Measurements from ENCODE around the gene CHRNA5.

The CHRNA5 gene

DNA sequence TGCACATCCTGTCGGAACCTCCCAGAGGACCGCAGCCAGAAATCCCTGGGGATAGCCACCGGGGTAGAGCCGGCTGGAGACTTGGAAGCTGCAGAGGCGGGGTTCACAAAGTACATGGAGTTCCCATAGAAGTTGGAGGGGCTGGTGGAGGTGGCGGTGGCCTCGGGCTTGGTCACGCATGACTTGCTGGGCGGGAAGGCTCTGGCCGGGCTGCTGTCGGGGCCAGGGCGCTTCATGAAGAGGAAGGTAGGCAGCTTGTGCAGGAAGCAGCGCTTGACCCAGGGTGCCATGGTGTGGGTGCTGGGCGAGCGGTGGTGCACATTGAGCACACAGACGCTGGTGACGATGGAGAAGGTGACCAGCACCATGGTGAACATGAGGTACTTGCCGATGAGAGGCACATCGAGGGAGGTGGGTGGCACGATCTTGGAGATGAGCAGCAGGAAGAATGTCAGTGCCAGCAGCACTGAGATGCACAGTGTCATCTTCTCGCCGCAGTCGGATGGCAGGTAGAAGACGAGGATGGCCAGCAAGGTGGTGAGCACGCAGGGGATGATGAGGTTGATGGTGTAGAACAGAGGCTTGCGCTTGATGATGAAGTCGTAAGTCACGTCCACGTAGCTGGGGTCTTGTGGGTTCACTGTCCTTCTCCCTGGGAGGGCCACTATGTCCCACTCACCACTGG, 63.9 kb downstream of the CHRNA5 start:
- TF ChIP-seq, protein P1, sequence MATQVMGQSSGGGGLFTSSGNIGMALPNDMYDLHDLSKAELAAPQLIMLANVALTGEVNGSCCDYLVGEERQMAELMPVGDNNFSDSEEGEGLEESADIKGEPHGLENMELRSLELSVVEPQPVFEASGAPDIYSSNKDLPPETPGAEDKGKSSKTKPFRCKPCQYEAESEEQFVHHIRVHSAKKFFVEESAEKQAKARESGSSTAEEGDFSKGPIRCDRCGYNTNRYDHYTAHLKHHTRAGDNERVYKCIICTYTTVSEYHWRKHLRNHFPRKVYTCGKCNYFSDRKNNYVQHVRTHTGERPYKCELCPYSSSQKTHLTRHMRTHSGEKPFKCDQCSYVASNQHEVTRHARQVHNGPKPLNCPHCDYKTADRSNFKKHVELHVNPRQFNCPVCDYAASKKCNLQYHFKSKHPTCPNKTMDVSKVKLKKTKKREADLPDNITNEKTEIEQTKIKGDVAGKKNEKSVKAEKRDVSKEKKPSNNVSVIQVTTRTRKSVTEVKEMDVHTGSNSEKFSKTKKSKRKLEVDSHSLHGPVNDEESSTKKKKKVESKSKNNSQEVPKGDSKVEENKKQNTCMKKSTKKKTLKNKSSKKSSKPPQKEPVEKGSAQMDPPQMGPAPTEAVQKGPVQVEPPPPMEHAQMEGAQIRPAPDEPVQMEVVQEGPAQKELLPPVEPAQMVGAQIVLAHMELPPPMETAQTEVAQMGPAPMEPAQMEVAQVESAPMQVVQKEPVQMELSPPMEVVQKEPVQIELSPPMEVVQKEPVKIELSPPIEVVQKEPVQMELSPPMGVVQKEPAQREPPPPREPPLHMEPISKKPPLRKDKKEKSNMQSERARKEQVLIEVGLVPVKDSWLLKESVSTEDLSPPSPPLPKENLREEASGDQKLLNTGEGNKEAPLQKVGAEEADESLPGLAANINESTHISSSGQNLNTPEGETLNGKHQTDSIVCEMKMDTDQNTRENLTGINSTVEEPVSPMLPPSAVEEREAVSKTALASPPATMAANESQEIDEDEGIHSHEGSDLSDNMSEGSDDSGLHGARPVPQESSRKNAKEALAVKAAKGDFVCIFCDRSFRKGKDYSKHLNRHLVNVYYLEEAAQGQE (IDR thresholded peaks at IDR 0.05; ENCODE audit: insufficient replicate concordance, low read depth) = no peak
- TF ChIP-seq SPI1 (IDR thresholded peaks at IDR 0.05; ENCODE audit: borderline replicate concordance, low read depth) (no peak), POLR2AphosphoS5 (IDR thresholded peaks at IDR 0.05; ENCODE audit: low read depth) (no peak), GABPA (IDR thresholded peaks at IDR 0.05; ENCODE audit: low read depth) (no peak)
- TF ChIP-seq, protein P2, sequence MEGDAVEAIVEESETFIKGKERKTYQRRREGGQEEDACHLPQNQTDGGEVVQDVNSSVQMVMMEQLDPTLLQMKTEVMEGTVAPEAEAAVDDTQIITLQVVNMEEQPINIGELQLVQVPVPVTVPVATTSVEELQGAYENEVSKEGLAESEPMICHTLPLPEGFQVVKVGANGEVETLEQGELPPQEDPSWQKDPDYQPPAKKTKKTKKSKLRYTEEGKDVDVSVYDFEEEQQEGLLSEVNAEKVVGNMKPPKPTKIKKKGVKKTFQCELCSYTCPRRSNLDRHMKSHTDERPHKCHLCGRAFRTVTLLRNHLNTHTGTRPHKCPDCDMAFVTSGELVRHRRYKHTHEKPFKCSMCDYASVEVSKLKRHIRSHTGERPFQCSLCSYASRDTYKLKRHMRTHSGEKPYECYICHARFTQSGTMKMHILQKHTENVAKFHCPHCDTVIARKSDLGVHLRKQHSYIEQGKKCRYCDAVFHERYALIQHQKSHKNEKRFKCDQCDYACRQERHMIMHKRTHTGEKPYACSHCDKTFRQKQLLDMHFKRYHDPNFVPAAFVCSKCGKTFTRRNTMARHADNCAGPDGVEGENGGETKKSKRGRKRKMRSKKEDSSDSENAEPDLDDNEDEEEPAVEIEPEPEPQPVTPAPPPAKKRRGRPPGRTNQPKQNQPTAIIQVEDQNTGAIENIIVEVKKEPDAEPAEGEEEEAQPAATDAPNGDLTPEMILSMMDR (IDR thresholded peaks at IDR 0.05; ENCODE audit: insufficient read depth, low read length) = no peak
- H3K27ac ChIP-seq (replicated peaks) = no peak overlapping the region
- H3K4me3 ChIP-seq (replicated peaks; ENCODE audit: insufficient read depth, low read length) = no peak overlapping the region
- DNase-seq (ENCODE audit: low read depth in 1 of 2, low spot score in 1 of 2) = no peak
- H3K27me3 ChIP-seq (ENCODE audit: insufficient read depth, poor library complexity, severe bottlenecking) = peaks cover 2% of the 10 kb centered on the region

DNA sequence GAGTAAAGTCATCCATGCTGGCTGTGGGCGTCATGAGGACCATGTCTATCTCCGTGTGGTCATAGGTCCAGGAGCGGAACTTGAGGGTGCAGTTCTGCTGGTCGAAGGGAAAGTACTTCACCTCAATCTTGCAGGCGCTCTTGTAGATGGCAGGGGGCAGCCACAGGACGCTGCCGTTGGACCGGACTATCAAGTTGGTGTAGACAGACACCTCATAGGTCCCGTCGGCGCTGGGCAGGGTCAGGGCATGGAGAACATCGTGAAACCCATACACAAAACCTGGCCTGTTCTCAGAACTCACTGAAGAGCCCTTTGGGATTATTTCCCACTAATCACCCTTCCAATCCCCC, 64.4 kb downstream of the CHRNA5 start:
- Histone ChIP-seq H3K27ac (replicated peaks) (no peak overlapping the region), H3K27me3 (ENCODE audit: insufficient read depth, poor library complexity, severe bottlenecking) (peaks cover 2% of the 10 kb centered on the region), H3K4me3 (replicated peaks; ENCODE audit: insufficient read depth, low read length) (no peak overlapping the region)
- TF ChIP-seq POLR2AphosphoS5 (IDR thresholded peaks at IDR 0.05; ENCODE audit: low read depth) (no peak), SPI1 (IDR thresholded peaks at IDR 0.05; ENCODE audit: borderline replicate concordance, low read depth) (no peak), GABPA (IDR thresholded peaks at IDR 0.05; ENCODE audit: low read depth) (no peak)
- TF ChIP-seq, protein P2 (IDR thresholded peaks at IDR 0.05; ENCODE audit: insufficient read depth, low read length) = no peak
- TF ChIP-seq, protein P1 (IDR thresholded peaks at IDR 0.05; ENCODE audit: insufficient replicate concordance, low read depth) = no peak
- DNase-seq (ENCODE audit: low read depth in 1 of 2, low spot score in 1 of 2) = no peak

DNA sequence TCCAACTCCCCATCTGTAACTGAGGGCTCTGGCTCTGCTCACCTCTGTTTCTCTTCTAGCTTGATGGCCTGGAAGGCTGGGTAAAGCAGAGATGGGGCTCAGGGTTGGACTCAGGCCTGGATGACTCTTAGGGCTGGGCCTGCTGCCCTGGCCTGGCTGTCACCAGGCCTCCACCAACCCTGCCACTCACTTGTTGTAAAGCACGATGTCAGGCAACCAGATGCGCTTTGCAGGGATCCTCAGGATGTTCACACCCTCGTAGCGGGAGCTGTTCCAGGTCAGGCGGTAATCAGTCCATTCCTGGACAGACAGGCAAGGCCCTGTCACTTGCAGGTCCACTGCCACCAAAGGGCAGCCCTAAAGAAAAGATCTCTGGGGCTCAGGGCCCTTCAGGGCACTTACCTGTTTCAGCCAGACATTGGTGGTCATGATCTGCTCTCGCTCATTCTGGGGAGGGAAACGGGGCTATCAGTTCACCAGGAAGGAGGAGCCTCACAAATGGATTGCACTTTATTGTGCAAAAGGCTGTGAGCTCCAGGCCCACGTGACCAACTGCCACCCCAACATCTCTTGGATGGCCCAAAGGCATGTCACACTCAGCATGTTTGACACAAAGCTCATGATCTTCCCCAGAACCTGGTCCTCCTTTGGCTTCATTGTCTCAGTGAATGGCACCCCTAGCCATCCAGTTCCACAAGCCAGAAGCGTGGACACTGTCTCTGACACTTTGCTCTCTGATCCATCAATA, 65.7 kb downstream of the CHRNA5 start:
- TF ChIP-seq SPI1 (IDR thresholded peaks at IDR 0.05; ENCODE audit: borderline replicate concordance, low read depth) (no peak), GABPA (IDR thresholded peaks at IDR 0.05; ENCODE audit: low read depth) (no peak), POLR2AphosphoS5 (IDR thresholded peaks at IDR 0.05; ENCODE audit: low read depth) (no peak)
- TF ChIP-seq, protein P1 (IDR thresholded peaks at IDR 0.05; ENCODE audit: insufficient replicate concordance, low read depth) = no peak
- TF ChIP-seq, protein P2 (IDR thresholded peaks at IDR 0.05; ENCODE audit: insufficient read depth, low read length) = no peak
- H3K27ac ChIP-seq (replicated peaks) = no peak overlapping the region
- no peak overlapping the region for H3K4me3 ChIP-seq (replicated peaks; ENCODE audit: insufficient read depth, low read length)
- DNase-seq (ENCODE audit: low read depth in 1 of 2, low spot score in 1 of 2) = no peak
- H3K27me3 ChIP-seq (ENCODE audit: insufficient read depth, poor library complexity, severe bottlenecking) = no peaks in the 10 kb centered on the region

Measured in HL-60 (cell line).